Measurements from ENCODE around the gene CDCA8. TPM values are rescaled to one million over a fixed set of nuclear protein-coding genes. Genes with fewer than 3 reads are reported as not detected.

CDCA8 gene
- total RNA-seq, 2 donors from 2014 or later, result 14.9 to 44.5 TPM

DNA sequence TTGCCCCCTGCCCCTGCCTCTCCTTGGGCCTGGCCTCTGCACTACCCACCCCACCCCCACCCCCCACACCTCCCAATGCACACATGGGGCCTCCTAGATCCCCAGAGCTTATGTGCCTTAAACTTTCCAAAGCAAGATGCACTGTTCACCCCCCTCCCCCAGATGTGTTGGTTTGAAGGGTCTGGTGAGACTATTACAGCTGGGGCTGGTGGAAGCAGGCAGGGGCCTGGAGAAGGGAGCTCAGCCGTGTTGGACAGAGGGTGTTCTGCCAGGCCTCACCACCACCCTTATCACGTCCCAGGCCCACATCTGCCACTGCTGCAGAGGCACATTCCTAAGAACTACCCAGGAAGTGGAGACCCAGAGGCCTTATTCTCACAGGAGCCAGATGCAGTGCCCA lies 39.3 kb upstream of the CDCA8 start:
- H3K4me3 ChIP-seq, result no peak overlapping the region
- TF ChIP-seq, protein P1, sequence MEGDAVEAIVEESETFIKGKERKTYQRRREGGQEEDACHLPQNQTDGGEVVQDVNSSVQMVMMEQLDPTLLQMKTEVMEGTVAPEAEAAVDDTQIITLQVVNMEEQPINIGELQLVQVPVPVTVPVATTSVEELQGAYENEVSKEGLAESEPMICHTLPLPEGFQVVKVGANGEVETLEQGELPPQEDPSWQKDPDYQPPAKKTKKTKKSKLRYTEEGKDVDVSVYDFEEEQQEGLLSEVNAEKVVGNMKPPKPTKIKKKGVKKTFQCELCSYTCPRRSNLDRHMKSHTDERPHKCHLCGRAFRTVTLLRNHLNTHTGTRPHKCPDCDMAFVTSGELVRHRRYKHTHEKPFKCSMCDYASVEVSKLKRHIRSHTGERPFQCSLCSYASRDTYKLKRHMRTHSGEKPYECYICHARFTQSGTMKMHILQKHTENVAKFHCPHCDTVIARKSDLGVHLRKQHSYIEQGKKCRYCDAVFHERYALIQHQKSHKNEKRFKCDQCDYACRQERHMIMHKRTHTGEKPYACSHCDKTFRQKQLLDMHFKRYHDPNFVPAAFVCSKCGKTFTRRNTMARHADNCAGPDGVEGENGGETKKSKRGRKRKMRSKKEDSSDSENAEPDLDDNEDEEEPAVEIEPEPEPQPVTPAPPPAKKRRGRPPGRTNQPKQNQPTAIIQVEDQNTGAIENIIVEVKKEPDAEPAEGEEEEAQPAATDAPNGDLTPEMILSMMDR (IDR thresholded peaks at IDR 0.05), result no peak
- H3K27me3 ChIP-seq, result no peaks in the 10 kb centered on the region
- H3K4me1 ChIP-seq, result no peaks in the 10 kb centered on the region
- no peak for DNase-seq
- intact Hi-C loops (cut with DNase I), result no loop called here
- H3K9ac ChIP-seq (ENCODE audit: low read depth in 2 of 2, low read length in 2 of 2), result no peak overlapping the region
- no peaks in the 10 kb centered on the region for H3K9me3 ChIP-seq
- H3K27ac ChIP-seq, result no peak overlapping the region
- no peaks in the 10 kb centered on the region for H3K36me3 ChIP-seq

GRCh38 chr1:37653906-37654305 lies 38.4 kb upstream of the CDCA8 start:
- Histone ChIP-seq H3K4me3 (no peak overlapping the region), H3K4me1 (no peaks in the 10 kb centered on the region), H3K27me3 (no peaks in the 10 kb centered on the region), H3K36me3 (no peaks in the 10 kb centered on the region), H3K27ac (no peak overlapping the region), H3K9me3 (no peaks in the 10 kb centered on the region), H3K9ac (ENCODE audit: low read depth in 2 of 2, low read length in 2 of 2) (no peak overlapping the region)
- no peak for DNase-seq
- TF ChIP-seq, protein P1 (IDR thresholded peaks at IDR 0.05), result no peak
- intact Hi-C loops (cut with DNase I), result no loop called here

DNA sequence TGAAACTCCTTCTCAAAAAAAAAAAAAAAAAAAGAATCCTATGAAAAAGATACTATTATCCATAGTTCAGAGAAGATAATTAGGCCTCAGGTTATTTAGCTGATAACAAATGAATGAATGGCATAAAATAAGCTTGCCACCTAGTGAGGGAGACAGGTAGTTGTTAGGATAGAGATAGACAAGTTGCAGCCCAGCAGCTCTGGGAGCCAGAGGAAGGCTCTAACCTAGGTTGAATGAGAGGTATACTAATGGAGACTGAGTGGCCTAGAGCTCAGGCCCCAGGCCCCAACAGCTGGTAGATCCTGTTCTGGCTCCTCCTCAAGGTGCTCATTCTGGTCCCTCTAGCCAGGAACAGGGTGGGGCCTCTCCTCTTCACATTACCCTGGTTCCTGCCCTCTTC lies 37.0 kb upstream of the CDCA8 start:
- Histone ChIP-seq H3K36me3 (no peaks in the 10 kb centered on the region), H3K4me3 (no peak overlapping the region), H3K9me3 (no peaks in the 10 kb centered on the region), H3K4me1 (no peaks in the 10 kb centered on the region), H3K9ac (ENCODE audit: low read depth in 2 of 2, low read length in 2 of 2) (no peak overlapping the region), H3K27ac (no peak overlapping the region), H3K27me3 (no peaks in the 10 kb centered on the region)
- DNase-seq, result no peak
- intact Hi-C loops (cut with DNase I), result no loop called here
- TF ChIP-seq, protein P1 (IDR thresholded peaks at IDR 0.05), result no peak

DNA sequence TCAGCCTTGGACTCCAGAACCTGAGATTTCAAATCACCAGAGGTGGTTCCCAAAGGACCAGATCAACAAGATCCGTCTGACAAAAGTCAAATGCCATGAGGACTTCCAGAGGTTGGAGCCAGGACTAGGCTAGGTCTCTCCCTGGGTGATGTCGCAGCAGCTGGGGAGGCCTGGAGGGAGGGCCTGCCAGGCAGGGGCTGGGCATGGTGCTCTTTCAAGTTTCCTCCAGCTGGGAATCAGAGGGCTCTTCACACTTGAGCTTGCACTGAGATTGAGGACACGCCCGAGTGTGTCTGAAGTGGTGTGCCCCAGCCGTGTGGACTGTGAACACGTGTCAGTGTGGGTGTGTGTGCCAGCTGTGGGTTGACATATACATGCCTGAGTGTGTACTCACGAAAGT lies 36.3 kb upstream of the CDCA8 start:
- H3K9ac ChIP-seq (ENCODE audit: low read depth in 2 of 2, low read length in 2 of 2), result no peak overlapping the region
- no peak overlapping the region for H3K4me3 ChIP-seq
- TF ChIP-seq, protein P1 (IDR thresholded peaks at IDR 0.05), result no peak
- H3K9me3 ChIP-seq, result no peaks in the 10 kb centered on the region
- H3K27me3 ChIP-seq, result no peaks in the 10 kb centered on the region
- no peaks in the 10 kb centered on the region for H3K36me3 ChIP-seq
- H3K27ac ChIP-seq, result no peak overlapping the region
- no peak for DNase-seq
- H3K4me1 ChIP-seq, result no peaks in the 10 kb centered on the region
- intact Hi-C loops (cut with DNase I), result no loop called here

DNA sequence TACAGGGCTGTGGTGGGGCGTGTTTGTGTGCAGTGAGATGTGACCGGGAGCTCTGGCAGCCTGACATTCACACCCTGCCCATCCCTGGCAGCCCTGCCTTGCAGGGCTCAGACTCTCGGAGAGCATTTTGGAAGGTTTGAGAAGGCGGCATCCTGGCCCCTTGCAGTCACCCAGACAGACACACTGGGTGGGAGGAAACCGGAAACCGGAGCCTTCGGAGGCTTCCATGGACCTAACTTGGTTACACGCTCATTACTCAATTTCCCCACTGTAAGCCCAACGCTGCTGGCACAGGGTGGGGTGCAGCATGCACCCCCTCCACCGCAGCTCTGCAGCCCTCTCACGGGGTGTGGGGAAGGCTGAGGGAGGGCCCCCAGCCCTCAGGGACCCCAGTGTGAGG lies 35.4 kb upstream of the CDCA8 start:
- Histone ChIP-seq H3K9me3 (no peaks in the 10 kb centered on the region), H3K9ac (ENCODE audit: low read depth in 2 of 2, low read length in 2 of 2) (no peak overlapping the region), H3K27me3 (no peaks in the 10 kb centered on the region), H3K4me1 (no peaks in the 10 kb centered on the region), H3K4me3 (no peak overlapping the region), H3K36me3 (no peaks in the 10 kb centered on the region), H3K27ac (no peak overlapping the region)
- no peak for DNase-seq
- TF ChIP-seq, protein P1 (IDR thresholded peaks at IDR 0.05), result no peak
- intact Hi-C loops (cut with DNase I), result no loop called here
